DMS 273 treated with DMSO at 0.1 percent for 48 hours (cell line): ENCODE measurements around the gene ATXN7L3.

ENCODE experiments used
- DNase-seq: peaks from one replicate; lab custom pipeline; 2025; lab: John Stamatoyannopoulos, UW

The ATXN7L3 gene

DNA sequence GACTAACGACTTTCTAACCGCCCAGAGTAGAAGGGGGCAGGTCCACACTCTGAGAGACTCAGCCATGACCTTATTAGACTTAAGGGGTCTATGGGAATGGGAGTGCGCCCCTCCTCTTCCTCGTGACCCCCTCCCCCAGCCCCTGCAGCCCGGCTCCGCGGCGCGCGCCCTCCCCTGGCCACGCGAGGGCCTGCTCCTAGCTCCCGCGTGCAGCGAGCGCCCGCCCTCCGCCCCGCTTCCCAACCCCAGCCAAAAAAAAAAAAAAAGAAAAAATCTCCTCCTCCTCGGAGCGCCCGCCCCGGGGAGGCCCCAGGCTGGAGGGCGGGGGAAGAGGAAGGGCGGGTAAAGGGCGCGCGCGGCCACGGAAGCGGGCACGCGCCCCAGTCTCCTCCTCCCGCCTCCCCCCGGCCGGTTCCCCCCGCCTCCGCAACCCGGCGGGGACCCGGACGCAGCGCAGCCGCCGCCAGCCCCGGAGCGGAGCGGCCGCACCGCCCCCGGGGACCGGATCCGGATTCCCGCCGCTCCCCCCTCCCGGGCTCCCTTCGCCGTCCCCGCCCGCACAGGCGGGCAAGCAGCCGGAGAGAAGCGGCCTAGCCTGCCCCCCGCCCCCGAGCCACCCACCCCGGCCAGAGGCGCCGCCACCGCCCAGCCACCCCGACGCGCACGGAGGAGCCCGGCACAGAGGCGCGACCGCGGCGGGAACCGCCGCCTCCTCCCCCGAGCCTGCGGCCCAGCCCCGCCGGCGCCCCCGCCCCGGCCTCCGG, 18.8 kb upstream of the ATXN7L3 start:
- peak; percentile 59 for DNase-seq

DNA sequence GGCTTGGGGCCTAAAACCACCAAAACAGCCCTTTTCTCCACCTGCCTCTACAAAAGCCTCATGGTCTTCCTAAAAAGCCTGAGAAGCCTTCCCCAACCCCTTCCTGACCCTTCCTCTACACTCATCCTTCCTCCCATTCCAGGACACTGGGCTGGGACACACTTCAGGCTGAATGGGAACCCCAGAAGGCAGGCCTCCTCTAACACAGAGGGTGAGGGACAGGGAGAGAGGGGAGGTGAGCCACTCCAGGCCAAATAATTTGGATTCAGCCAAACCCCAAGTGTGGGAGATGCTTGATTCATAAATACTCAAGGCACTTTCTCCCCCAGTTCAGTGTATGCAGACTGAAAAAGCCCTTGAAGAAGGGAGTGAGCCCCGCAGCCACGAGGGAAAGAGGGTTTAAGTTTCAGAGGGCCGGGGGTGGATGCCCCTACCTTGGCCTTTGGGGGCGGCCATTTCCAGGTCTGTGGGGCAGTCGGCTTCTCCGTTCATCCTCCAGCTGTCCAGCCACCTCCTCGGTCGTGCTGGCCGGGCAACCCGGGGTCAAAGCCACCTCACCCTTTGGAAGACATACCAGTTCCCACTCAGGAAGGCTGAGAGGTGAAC, 18.2 kb upstream of the ATXN7L3 start:
- no peak for DNase-seq

GRCh38 chr17:44216694-44217093, 17.0 kb upstream of the ATXN7L3 start:
- no peak for DNase-seq

- no peak for DNase-seq
These were observed 16.5 kb upstream of the ATXN7L3 start for GRCh38 chr17:44216173-44216572.

GRCh38 chr17:44214896-44215295, 15.2 kb upstream of the ATXN7L3 start:
- DNase-seq, result no peak

DNA sequence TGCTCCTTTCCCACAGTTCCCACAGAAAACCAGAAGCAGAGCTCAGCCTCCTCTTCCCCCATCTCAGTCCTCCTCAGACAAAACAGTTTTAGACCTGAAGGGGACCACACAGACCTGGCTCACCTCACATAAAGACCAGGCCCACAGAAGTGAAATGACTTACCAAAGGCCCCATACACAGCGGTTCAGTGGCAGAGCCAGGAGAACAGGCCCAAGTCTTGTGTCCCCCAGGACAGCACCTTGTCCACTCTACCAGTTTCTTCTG, 14.5 kb upstream of the ATXN7L3 start:
- DNase-seq, result no peak

- no peak for DNase-seq
These were observed 13.9 kb upstream of the ATXN7L3 start for GRCh38 chr17:44213403-44214229.

DNA sequence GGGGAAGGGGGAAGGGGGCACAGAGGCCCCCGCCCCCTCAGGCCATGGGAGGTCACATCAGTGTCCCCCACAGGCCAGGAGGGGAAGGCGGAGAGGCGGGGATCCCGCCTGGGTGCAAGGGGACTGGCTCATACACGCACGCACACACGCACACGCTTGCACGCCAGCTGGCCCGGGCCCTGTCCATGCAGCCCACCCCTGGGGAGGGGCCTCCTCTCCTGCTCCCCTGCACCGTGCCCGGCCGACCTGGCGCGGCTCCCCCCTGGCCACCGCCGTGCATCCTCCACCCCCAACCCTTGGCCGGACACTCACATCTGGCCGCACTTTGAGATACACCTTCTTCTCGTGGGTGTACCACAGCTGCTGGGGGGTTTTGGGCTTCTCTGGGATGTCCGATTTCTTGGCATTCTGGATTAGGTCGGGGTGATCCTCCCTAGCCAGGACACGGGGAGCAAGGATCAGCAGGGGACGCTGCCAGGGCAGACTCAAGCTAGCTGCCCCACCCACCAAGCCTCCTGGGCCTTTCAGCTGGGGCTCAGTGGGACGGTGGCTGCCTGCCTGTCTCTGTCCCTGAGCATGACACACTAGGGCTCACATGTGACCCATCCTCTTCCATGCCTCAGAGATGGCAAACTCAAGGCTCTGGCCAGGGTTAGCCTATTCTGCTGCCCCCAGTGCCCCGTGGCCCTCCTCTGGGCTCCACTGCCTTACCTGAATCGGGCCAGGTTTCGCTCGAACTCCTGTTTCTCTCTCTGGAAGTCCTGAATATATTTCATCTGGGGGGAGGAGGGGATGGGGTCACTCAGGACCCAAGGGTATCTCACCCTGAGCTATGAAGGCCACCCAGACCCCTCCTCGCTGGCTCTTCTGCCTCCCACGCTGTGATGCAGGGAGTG, 13.1 kb upstream of the ATXN7L3 start:
- peak; percentile 18 for DNase-seq

DNA sequence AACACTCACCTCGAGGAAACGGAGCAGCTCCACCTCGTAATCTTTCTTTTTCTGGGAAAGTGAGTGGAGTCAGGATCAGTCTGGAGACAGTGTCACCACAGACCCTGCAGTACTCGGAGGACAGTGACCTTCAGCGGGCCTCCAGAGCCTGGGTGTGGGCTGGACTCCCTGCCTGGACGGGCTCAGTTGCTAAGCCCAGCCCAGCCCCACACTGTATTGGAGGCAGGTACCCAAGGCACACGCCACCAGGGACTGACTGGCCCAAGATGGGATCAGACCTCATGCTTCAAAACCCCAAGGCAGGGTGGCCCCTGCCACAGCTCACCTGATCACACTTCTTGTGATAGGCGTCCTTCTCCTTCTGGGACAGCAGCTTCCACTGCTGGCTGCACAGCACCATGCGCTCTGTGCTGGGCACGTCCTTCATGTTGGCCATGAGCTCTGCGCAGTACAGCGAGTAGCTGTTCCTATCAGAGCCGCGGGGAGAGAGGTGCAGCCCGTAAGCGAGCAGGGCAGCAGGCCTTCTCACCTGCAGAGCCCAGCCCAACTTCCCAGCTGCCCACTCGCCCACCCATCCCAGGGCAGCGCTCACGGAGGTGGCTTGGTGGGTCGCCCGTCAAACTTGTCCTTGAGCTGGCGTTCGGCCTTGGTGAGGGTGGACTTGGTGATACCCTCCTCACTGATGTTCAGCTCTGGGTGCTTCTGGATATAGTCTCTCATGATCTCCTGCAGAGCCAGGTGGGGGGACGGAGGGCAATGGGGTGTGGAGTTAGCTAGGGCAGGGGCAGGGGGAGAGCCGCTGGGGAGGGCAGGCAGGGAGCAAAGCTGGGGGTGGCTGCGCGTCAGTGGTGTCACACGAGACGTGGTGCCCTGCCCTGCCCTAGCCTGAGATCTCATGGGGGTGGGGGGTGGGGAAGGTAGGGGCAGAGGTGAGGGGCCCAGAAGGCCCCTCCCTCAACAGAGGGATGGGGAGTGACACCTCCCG, 11.9 kb upstream of the ATXN7L3 start:
- DNase-seq, result no peak

DNA sequence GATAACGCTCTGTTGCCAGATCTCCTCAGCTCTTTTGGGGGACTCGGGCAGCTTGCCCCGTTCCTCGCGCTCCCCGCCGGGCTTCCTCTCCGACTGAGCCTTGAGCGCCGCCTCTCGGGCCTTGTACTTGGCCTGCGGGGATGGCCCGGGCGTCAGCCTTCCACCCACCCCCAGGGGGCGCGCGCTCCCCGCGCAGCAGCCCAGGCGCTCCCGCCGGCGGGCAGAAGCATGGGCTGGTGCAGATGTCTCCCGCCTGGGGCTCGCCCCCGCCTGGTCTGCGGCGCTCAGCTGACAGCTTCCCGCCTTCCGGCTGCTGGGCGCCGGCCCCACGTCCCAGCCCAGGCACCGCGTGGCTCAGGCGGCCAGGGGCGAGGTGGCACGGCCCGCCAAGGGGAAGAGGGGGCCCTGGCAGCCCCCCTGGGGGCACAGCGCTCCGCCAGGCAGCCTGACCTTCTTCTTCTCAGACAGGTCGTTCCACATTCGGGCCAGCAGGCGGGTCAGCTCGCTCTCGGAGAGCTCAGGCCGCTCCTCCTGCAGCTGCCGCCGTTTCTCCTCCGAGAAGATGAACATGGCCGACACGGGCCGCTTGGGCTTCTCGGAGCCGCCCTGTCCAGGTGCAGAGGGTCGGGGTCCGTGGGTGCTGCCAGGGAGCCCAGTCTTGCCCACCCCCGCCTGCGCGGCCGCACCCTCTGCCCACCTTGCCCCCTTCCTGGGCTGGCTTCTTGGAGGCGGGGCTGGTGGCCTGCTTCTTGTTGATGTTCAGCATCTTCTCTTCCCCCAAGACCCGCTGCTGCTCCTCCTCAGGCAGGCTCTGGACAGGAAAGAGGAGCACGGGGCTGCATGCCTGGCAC, 10.9 kb upstream of the ATXN7L3 start:
- peak; percentile 75 for DNase-seq

DNA sequence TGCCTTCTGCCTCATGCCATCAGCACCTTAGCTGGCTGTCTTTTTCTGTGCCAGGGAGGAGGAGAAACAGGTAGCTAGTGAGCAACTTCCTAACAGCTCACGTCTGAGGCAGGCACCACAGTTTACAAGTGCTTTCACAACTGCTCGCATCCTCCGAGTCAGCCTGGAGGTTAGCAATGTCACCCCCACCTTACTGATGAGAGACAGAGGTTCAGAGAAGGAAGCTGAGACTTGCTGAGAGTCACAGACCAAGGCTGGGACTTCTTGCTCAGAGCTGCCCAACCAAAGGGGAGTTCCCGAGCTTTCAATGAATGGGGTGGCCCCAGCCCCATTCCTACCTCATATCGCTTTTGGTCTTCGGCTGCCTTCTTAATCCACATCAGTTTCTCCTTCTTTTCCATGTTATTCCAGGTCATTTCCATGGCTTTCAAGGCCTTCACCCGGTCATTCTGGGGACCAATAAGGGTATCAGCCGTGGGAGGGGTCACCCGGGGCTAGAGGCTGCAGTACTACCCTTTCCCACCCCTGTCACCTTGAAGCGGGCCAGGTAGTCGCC, 10.2 kb upstream of the ATXN7L3 start:
- DNase-seq, result no peak

GRCh38 chr17:44207743-44208142, 8.1 kb upstream of the ATXN7L3 start:
- DNase-seq, result no peak

DNA sequence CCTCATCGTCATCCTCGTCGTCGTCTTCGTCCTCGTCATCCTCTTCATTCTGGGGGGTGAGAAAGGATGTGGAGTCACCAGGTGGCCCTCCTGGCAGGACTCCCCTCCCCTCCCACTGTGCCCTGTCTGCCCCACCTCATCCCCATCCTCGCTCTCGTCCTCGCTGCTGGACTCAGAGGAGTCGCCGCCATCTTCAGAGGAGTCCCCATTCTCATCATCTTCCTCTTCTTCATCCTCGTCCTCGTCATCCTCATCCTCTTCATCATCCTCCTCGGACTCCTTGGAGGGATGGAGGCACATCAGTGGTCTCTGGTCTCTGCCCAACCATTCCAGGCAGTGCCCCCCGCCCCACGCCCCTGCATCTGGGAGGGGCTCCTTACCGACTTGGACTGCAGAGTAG, 7.6 kb upstream of the ATXN7L3 start:
- no peak for DNase-seq

DNA sequence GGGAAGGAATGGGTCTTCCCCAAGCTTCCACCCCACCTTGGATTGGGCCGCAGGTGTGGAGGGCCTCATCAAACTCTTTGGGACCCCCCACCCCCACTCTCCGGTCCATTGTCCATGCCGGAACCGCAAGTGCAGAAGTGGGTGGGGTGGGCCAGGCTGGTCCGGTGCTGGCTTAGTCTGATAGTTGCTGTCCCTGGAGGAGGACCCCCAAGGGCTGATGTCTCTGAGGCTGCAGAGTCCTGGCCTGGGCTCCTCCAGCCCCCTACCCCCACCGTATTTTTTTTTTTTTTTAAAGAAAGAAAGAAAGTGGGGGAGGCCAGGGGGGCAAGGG, 7.1 kb upstream of the ATXN7L3 start:
- no peak for DNase-seq

DNA sequence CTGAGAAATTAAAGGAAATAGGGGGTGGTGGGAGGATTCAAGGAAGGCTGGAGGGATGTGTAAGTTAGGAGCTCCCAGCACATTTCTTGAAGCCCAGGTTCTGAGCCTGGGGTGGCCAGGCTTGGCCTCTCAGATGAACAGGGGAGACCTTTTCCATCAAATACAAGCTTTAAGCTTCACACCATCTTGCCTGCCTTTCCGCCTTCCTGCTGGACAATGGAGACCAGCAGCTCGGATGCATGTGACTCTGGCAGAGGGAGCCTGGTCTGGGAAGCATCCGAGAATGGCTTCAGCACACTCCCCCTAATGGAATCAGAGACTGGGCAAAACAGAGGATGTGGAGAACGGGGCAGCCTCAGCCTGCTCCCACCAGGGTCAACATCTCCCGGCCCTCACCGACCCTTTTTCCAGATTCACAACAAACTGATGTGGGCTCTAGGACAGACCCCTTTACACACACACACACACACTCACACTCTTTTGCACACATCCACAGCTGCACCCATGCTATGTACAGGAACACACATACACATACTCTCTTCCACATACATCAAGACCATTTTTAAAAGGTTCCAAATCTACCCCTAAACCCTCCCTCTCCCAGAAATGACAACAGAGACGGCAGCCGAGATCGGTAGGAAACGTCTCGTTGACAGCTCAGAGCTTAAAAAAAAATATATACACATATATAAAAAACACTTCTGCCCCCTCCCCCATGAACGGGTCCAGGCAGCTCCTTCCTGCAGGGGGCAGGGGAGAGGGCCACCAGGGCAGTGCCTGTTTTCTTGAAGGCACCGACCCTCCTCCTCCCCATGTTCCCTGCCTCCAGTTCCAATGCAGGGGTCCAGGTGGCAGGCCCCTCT, 6.5 kb upstream of the ATXN7L3 start:
- DNase-seq, result no peak

- DNase-seq, result no peak
These were observed 4.8 kb upstream of the ATXN7L3 start for GRCh38 chr17:44204441-44204882.

- peak; percentile 27 for DNase-seq
These were observed 4.2 kb upstream of the ATXN7L3 start for GRCh38 chr17:44203731-44204440.

GRCh38 chr17:44202756-44203155, 3.1 kb upstream of the ATXN7L3 start:
- DNase-seq, result no peak
